SK-N-SH (cell line): ENCODE measurements around the gene TBC1D2B.

Source experiments
- CTCF ChIP-seq: fragments of 200-600 bp; sonication (generic); IDR thresholded peaks from 2 replicates; pipeline ENCODE4 v1.6.1; 2017; ENCODE audit warnings: antibody characterized with exemption, mild to moderate bottlenecking, moderate library complexity
- ELF1 ChIP-seq: IDR thresholded peaks from 2 replicates; pipeline ENCODE4 v1.4.0; 2012
- EP300 ChIP-seq, 2 experiments: IDR thresholded peaks; 2 replicates each; pipeline versions ENCODE4 v1.4.0 to v1.6.1; 2012; ENCODE audit warnings: borderline replicate concordance in 1 of 2, low read depth in 1 of 2, low read length in 1 of 2
- GATA2 ChIP-seq: sonication (generic); formaldehyde crosslinking; IDR thresholded peaks from 2 replicates; pipeline ENCODE4 v1.5.0; 2020; ENCODE audit warnings: mild to moderate bottlenecking, missing genetic modification reagents
- MAX ChIP-seq: IDR thresholded peaks from 2 replicates; pipeline ENCODE4 v1.4.0; 2012; ENCODE audit warnings: low read depth
- PBX3 ChIP-seq: IDR thresholded peaks from 2 replicates; pipeline ENCODE4; 2012
- RXRA ChIP-seq: IDR thresholded peaks from 2 replicates; pipeline ENCODE4 v1.4.0; 2012; ENCODE audit warnings: low read depth, mild to moderate bottlenecking, borderline replicate concordance
- TEAD4 ChIP-seq: IDR thresholded peaks from 2 replicates; pipeline ENCODE4 v1.4.0; 2012; ENCODE audit warnings: mild to moderate bottlenecking, borderline replicate concordance; ENCODE audit not compliant: insufficient read depth

GRCh38 chr15:77967798-77968197 is 109.7 kb downstream of the TBC1D2B start:
- TF ChIP-seq TEAD4 (no peak), EP300 (IDR thresholded peaks at IDR 0.05; ENCODE audit: borderline replicate concordance in 1 of 2, low read depth in 1 of 2, low read length in 1 of 2) (no peak), ELF1 (no peak), GATA2 (CRISPR knock-in tag) (no peak), PBX3 (no peak), RXRA (no peak), CTCF (no peak), MAX (no peak)
